HG02973 (cell line): ENCODE measurements around the gene RTL1.

Experiments used
- ATAC-seq: cut with Tn5 transposase; IDR thresholded peaks from one replicate; pipeline ENCODE4 v1.9.1; 2021; ENCODE audit warnings: moderate library complexity; ENCODE audit not compliant: unreplicated experiment

The RTL1 gene

GRCh38 chr14:100854435-100854834 is 49.1 kb downstream of the RTL1 start:
- ATAC-seq: no peak

- ATAC-seq: no peak
These were observed 51.4 kb downstream of the RTL1 start for GRCh38 chr14:100851946-100852620.

- no peak for ATAC-seq
These were observed 52.0 kb downstream of the RTL1 start for GRCh38 chr14:100851586-100851916.

- no peak for ATAC-seq
These were observed 52.5 kb downstream of the RTL1 start for GRCh38 chr14:100850841-100851585.

GRCh38 chr14:100849115-100849781 is 54.3 kb downstream of the RTL1 start:
- no peak for ATAC-seq

GRCh38 chr14:100846309-100846859 is 57.1 kb downstream of the RTL1 start:
- ATAC-seq: no peak

GRCh38 chr14:100845341-100845740 is 58.2 kb downstream of the RTL1 start:
- no peak for ATAC-seq

- ATAC-seq: no peak
These were observed 58.7 kb downstream of the RTL1 start for GRCh38 chr14:100844846-100845245.

- ATAC-seq: no peak
These were observed 59.1 kb downstream of the RTL1 start for GRCh38 chr14:100844421-100844820.

GRCh38 chr14:100844082-100844408 is 59.5 kb downstream of the RTL1 start:
- ATAC-seq: no peak

GRCh38 chr14:100842799-100843198 is 60.7 kb downstream of the RTL1 start:
- no peak for ATAC-seq

GRCh38 chr14:100841761-100842403 is 61.6 kb downstream of the RTL1 start:
- ATAC-seq: no peak

- ATAC-seq: no peak
These were observed 62.3 kb downstream of the RTL1 start for GRCh38 chr14:100841066-100841760.

GRCh38 chr14:100840286-100841065 is 63.0 kb downstream of the RTL1 start:
- no peak for ATAC-seq

GRCh38 chr14:100839681-100840111 is 63.8 kb downstream of the RTL1 start:
- ATAC-seq: no peak

GRCh38 chr14:100839315-100839585 is 64.3 kb downstream of the RTL1 start:
- ATAC-seq: no peak

- no peak for ATAC-seq
These were observed 64.8 kb downstream of the RTL1 start for GRCh38 chr14:100838493-100839314.

GRCh38 chr14:100837805-100838350 is 65.6 kb downstream of the RTL1 start:
- ATAC-seq: no peak
